ENCODE measurements around the gene ATP2A2. TPM values are rescaled to one million over a fixed set of nuclear protein-coding genes. Genes with fewer than 3 reads are reported as not detected.

Gene ATP2A2
- 192 TPM for total RNA-seq

DNA sequence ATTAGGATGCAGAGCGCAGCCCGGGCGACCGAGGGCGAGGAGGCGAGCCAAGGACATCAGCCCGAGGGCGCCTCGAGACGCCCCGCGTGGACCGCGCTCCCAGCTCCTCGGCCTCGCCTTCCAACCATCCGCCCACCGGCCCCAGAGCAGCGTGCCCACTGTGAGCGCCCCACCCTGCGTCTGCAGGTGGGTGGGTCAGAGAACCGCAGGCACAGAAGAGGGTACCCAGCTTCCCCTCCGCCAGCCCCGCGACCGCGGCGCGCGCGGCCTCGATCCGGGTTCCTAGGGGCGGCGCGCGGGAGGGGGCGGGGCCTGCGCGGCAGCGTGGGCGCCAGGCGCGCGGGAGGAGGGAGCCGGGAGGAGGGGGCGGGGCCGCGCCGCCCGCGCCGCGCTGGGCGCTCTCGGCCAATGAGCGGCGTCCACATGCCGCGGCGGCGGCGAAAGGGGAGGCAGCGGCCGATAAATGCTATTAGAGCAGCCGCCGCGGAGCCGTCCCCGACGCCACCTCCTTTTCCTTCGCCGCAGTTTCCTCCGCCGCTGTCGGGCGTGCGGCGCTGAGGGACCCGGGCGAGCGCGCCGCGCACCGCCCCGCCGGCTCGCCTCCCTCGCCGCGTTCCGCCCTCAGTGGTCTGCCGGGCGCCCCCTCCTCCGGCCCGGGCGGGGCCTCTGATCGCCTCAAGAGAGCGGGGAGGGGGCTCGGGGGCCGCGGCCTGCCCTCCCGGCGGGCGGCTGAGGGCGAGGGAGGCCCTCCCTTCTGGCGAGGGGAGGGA lies at the start of gene ATP2A2:
TSS of gene ATP2A2 (plus strand) at position 469 of the 770 bp plus-strand sequence. CDS start 543 bp downstream, outside the sequence.

Other genes with a start within 250 kb of the ATP2A2 start
- gene C12orf76, start 232.7 kb upstream of the ATP2A2 start, total RNA-seq = 46.6 TPM
- 54.5 TPM for gene IFT81, start 156.9 kb upstream of the ATP2A2 start, total RNA-seq
- gene ANAPC7, start 122.5 kb downstream of the ATP2A2 start, total RNA-seq = 67.0 TPM
- 195 TPM for gene ARPC3, start 169.1 kb downstream of the ATP2A2 start, total RNA-seq
- gene GPN3, start 187.0 kb downstream of the ATP2A2 start, total RNA-seq = 16.1 TPM
- 16.7 TPM for gene FAM216A, start 187.6 kb downstream of the ATP2A2 start, total RNA-seq
- 107 TPM for gene VPS29, start 220.9 kb downstream of the ATP2A2 start, total RNA-seq
- 1.9 TPM for gene RAD9B, start 221.1 kb downstream of the ATP2A2 start, total RNA-seq

All from camera-type eye (tissue), 1 donor.